Adrenal gland (tissue), 12 donors: ENCODE results near the gene TUB. TPM values are rescaled to one million over a fixed set of nuclear protein-coding genes. Genes with fewer than 3 reads are reported as not detected.
A peak's percentile ranks its signal among the peaks of the same experiment; 100 is the strongest.

Source experiments
- DNase-seq, 7 donors: peaks; one replicate each; pipeline ENCODE4 v3.0.0-alpha.2; 2019 to 2020
- H3K27ac ChIP-seq, 5 donors: fragments of 200-600 bp; sonication (generic) in 4 of 5; 1 replicate in 3 of 5; 2 replicates in 2 of 5; pipeline versions ENCODE4 v1.5.1 to v1.8.0; 2016 to 2020; ENCODE audit warnings: mild to moderate bottlenecking in 1 of 5
- H3K27me3 ChIP-seq: fragments of 200-600 bp; 2 replicates; pipeline ENCODE4 v1.8.0; 2021
- H3K36me3 ChIP-seq, 2 donors: fragments of 200-600 bp; replicated peaks in 1 of 2; 1 replicate in 1 of 2; 2 replicates in 1 of 2; pipeline versions ENCODE4 v1.5.1 to v1.8.0; 2018 to 2022
- H3K4me1 ChIP-seq, 2 donors: fragments of 200-600 bp; replicated peaks in 1 of 2; 1 replicate in 1 of 2; 2 replicates in 1 of 2; pipeline versions ENCODE4 v1.5.1 to v1.8.0; 2018 to 2021
- H3K4me3 ChIP-seq, 4 donors: fragments of 200-600 bp; sonication (generic) in 3 of 4; one replicate each; pipeline ENCODE4 v1.5.1; 2016 to 2018
- H3K9me3 ChIP-seq, 3 donors: fragments of 200-600 bp; sonication (generic) in 1 of 3; replicated peaks in 1 of 3; 1 replicate in 2 of 3; 2 replicates in 1 of 3; pipeline versions ENCODE4 v1.5.1 to v1.8.0; 2016 to 2021
- POLR2A ChIP-seq, 2 donors: fragments of 450-650 bp; IDR thresholded peaks; one replicate each; pipeline ENCODE4 v1.6.1; 2017; ENCODE audit warnings: antibody characterized with exemption in 2 of 2, mild to moderate bottlenecking in 2 of 2, moderate library complexity in 1 of 2
- WGBS, 4 donors: extraction: QIAGEN DNeasy Blood & Tissue Kit in 2 of 4; methylation state at CpG; one replicate each; pipeline versions ENCODE4 v1.1.5 to v1.1.7; 2013 to 2017; 5-methylcytosine and 5-hydroxymethylcytosine counted together
- intact Hi-C, 2 donors: fragments of 100-400 bp; cut with DNase I; formaldehyde crosslinking; loops; one replicate each; pipeline versions ENCODE4 v1.14.1 to v1.15.0; 2022 to 2023
- polyA plus RNA-seq, 3 donors: library from polyadenylated mRNA; stranded (reverse); fragments of 200-250 nt in 2 of 3; fragments of 350-450 nt in 1 of 3; fragmentation: Illumina TruSeq in 1 of 3; extraction: RNeasy Lipid Tissue Mini Kit (QIAGEN cat#74804) in 1 of 3; gene quantifications; one replicate each; pipeline ENCODE4 v1.2.3, GENCODE V29; 2013 to 2014
- total RNA-seq, 9 donors: library from RNA; depleted of rRNA in 4 of 9; stranded (reverse); fragments of >200 nt in 4 of 9; fragments of 120-200 nt in 1 of 9; fragmentation: NEBNext Ultra II Directional in 1 of 9; extraction: Animal tissue kit (Norgen Biotek cat#: 25700) in 1 of 9; gene quantifications; one replicate each; pipeline versions ENCODE4 v1.1.0 to v1.2.4, GENCODE V29; 2013 to 2023
- TF ChIP-seq, protein P1 (sequence below), 6 experiments: fragments of 450-650 bp in 4 of 6; fragments of 200-600 bp in 2 of 6; sonication (generic) in 1 of 6; IDR thresholded peaks; 1 replicate in 5 of 6; 2 replicates in 1 of 6; pipeline versions ENCODE4 v1.5.1 to v1.8.0; 2016 to 2021; ENCODE audit warnings: antibody characterized with exemption in 6 of 6, mild to moderate bottlenecking in 2 of 6, moderate library complexity in 1 of 6
- donor health status: healthy with polysubstance abuse.
- donor health status: Bipolar disorder and iron deficiency.
- donor health status: DM: yes; HTN: yes; CAD: no.
- donor health status: DM: no; HTN: no; CAD: no.
- donor health status: DM: no; HTN: no; CAD: no.
- donor health status: DM: yes; HTN: yes; CAD: no.

Gene TUB
- total and polyA plus RNA-seq, 12 donors = 2.8 to 26.8 (median 12.0) TPM

DNA sequence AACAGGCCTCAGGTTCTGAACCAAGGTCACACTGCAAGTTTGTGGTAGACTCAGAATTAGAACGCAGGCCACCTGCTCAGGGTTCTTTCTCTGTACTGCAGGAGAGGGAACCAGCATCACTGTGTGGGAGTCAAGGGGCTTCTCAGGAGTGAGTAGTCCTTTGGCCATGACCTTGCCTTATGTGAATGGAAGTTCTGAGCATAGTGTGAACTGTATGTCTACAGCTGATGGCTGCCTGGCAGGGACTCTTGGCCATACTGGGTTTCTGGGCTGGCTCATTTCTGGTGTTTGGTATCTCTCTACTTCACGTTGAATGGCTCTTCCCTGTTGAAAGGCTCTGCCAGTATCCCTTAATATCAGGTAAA is 40.1 kb upstream of the TUB start:
- Histone ChIP-seq H3K36me3 (no peaks in the 10 kb centered on the region), H3K27me3 (no peaks in the 10 kb centered on the region), H3K4me1 (no peaks in the 10 kb centered on the region), H3K9me3 (no peaks in the 10 kb centered on the region), H3K27ac (no peak overlapping the region), H3K4me3 (no peak overlapping the region)
- TF ChIP-seq, protein P1, sequence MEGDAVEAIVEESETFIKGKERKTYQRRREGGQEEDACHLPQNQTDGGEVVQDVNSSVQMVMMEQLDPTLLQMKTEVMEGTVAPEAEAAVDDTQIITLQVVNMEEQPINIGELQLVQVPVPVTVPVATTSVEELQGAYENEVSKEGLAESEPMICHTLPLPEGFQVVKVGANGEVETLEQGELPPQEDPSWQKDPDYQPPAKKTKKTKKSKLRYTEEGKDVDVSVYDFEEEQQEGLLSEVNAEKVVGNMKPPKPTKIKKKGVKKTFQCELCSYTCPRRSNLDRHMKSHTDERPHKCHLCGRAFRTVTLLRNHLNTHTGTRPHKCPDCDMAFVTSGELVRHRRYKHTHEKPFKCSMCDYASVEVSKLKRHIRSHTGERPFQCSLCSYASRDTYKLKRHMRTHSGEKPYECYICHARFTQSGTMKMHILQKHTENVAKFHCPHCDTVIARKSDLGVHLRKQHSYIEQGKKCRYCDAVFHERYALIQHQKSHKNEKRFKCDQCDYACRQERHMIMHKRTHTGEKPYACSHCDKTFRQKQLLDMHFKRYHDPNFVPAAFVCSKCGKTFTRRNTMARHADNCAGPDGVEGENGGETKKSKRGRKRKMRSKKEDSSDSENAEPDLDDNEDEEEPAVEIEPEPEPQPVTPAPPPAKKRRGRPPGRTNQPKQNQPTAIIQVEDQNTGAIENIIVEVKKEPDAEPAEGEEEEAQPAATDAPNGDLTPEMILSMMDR (IDR thresholded peaks at IDR 0.05) = no peak
- TF ChIP-seq POLR2A (IDR thresholded peaks at IDR 0.05) = no peak
- WGBS, 4 donors = 77 to 100% (median 85%) methylated on average over 1 to 2 of the region's 2 CpGs
- peak in 2 of 7 donors; percentile 4 to 12 for DNase-seq
- intact Hi-C loops = no loop called here

DNA sequence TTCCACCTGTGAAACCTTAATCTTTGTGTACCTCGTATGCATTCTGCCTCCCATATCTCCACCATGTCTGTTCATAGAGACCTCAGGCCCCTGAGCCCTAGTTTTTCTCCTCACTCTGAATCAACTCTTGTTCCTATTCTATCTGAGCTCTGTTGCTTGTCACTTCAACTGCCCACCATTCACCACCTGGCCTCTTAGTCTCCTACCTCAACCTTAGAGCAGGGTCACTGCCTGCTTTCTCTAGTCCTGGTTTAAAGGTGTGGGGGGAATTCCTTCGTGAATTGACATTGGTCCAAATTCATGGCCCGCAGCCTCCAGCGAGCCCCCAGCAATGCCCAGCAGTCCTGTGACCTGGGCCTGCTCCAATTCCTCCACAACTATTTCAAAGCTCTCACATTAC is 39.4 kb upstream of the TUB start:
- Histone ChIP-seq H3K27me3 (no peaks in the 10 kb centered on the region), H3K36me3 (no peaks in the 10 kb centered on the region), H3K4me1 (no peaks in the 10 kb centered on the region), H3K27ac (no peak overlapping the region), H3K9me3 (no peaks in the 10 kb centered on the region), H3K4me3 (no peak overlapping the region)
- TF ChIP-seq, protein P1 (IDR thresholded peaks at IDR 0.05) = no peak
- TF ChIP-seq POLR2A (IDR thresholded peaks at IDR 0.05) = no peak
- peak in 1 of 7 donors; percentile 4 for DNase-seq
- 86 to 97% (median 93%) methylated on average over 4 of the region's 4 CpGs for WGBS, 4 donors
- intact Hi-C loops = no loop called here

DNA sequence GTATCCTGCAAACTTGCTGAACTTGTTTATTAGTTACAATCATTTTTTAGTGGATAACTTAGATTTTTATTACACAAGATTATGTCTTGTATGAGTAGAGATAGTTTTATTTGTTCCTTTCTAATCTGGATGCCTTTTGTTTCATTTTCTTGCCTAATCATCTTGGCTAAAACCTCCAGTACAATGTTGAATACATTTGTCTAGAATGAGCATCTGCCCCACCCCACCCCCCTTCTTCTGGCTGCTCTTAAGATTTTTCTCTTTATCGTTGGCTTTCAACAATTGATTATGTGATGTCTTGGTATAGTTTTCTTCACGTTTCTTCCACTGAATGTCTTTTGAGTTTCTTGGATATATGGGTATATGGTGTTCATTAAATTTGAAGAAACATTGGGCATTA is 37.3 kb upstream of the TUB start:
- Histone ChIP-seq H3K27ac (no peak overlapping the region), H3K27me3 (no peaks in the 10 kb centered on the region), H3K4me3 (no peak overlapping the region), H3K36me3 (no peaks in the 10 kb centered on the region), H3K9me3 (no peaks in the 10 kb centered on the region), H3K4me1 (no peaks in the 10 kb centered on the region)
- intact Hi-C loops = no loop called here
- no peak for DNase-seq
- WGBS, 4 donors = 73 to 77% (median 75%) methylated on average over 2 of the region's 2 CpGs
- no peak for TF ChIP-seq POLR2A (IDR thresholded peaks at IDR 0.05)
- TF ChIP-seq, protein P1 (IDR thresholded peaks at IDR 0.05) = no peak

DNA sequence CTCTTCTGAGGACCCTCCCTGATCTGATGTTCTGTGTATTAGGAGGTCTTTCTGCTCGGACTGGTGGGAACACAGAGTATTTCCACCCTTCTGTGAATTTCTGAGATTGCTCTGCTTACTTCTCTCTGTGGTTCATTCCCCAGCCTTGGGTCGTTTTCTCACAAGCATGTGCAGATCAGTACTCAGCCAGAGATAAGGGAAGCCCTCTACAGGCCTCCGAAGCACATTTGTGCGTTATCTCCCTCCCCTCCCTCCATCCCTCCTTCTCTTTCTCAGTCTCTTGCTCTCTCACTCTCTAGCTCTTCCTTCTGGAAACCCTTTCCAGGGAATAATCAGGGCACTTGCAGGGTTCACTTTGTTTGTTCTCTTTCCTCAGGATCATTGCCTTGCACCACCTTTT is 35.2 kb upstream of the TUB start:
- Histone ChIP-seq H3K27ac (no peak overlapping the region), H3K4me1 (no peaks in the 10 kb centered on the region), H3K9me3 (no peaks in the 10 kb centered on the region), H3K36me3 (no peaks in the 10 kb centered on the region), H3K27me3 (no peaks in the 10 kb centered on the region), H3K4me3 (no peak overlapping the region)
- intact Hi-C loops = no loop called here
- TF ChIP-seq, protein P1 (IDR thresholded peaks at IDR 0.05) = no peak
- no peak for TF ChIP-seq POLR2A (IDR thresholded peaks at IDR 0.05)
- no peak for DNase-seq
- WGBS, 4 donors = 67 to 74% (median 70%) methylated on average over 4 of the region's 4 CpGs
